ENCODE results near the gene TCF12. TPM values are rescaled to one million over a fixed set of nuclear protein-coding genes. Genes with fewer than 3 reads are reported as not detected.

The TCF12 gene
- total RNA-seq, 1 donor from 2014 or later, result 144 TPM

DNA sequence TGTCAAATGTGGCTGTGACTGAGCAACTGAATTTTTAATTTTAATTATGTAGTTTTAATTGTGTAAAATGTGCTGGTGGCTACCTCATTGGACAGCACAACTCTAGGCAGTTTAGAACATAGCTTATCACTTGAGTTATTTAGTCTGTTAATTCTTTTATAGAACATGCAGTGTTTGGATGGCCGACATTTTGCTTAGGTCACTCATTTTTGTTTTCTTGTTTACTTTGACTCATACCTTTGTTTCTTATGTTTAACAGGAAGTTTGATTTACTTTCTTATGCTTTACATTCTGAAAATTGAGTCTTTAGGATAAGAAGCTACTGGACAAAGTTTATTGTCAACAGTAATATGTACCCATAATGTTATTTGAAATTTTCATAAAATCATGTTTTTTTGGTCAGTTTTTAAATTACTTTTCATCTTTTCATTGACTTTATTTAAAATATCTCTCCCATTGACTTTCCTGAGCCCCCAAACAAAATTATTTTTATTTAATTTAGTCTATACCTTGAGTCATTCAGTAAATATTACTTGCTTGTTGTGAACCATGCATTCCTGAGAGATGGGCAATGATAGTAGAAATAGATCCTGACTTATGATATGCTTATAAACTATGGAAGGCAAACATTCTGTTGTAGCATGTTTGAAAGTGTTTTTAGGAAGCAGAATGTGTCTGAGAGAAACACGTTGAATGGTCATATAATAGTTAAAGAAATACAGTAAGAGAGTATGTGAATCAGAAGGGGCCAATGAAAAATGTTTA lies 60.6 kb downstream of the TCF12 start:
- Histone ChIP-seq H3K4me1 (peaks cover 2 to 4% of the 10 kb centered on the region in 2 donors), H3K36me3 (no peaks in the 10 kb centered on the region), H3K27me3 (no peaks in the 10 kb centered on the region), H3K4me3 (no peak overlapping the region), H3K27ac (no peak overlapping the region), H3K9me3 (no peaks in the 10 kb centered on the region)
- intact Hi-C loops (cut with DNase I), result no loop called here
- no peak for TF ChIP-seq CTCF (IDR thresholded peaks at IDR 0.05)
- no peak for DNase-seq (ENCODE audit: low spot score in 2 of 2)

- Histone ChIP-seq H3K27ac (no peak overlapping the region), H3K27me3 (no peaks in the 10 kb centered on the region), H3K4me3 (no peak overlapping the region), H3K4me1 (peaks cover 2 to 9% of the 10 kb centered on the region in 2 donors), H3K36me3 (no peaks in the 10 kb centered on the region), H3K9me3 (no peaks in the 10 kb centered on the region)
- intact Hi-C loops (cut with DNase I), result no loop called here
- no peak for TF ChIP-seq CTCF (IDR thresholded peaks at IDR 0.05)
- DNase-seq (ENCODE audit: low spot score in 2 of 2), result no peak
These were observed 62.0 kb downstream of the TCF12 start for GRCh38 chr15:56980473-56980872.

DNA sequence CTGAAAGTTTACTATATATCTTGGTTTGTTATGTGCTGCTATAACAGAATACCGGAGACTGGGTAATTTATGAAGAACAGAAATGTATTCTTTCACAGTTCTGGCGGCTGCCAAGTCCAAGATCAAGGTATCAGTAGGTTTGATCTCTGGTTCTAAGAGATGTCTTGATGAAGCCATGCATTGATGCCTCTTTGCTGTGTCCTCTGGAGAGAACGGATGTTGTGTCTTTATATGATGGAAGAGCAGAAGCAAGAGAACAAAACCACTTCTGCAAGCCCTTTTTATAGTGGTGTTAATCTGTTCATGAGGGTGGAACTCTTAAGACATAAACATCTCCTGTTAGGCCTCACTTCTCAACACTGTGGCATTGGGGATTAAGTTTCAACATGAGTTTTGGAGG lies 62.7 kb downstream of the TCF12 start:
- Histone ChIP-seq H3K4me3 (no peak overlapping the region), H3K4me1 (peaks cover 2 to 9% of the 10 kb centered on the region in 2 donors), H3K9me3 (no peaks in the 10 kb centered on the region), H3K36me3 (no peaks in the 10 kb centered on the region), H3K27ac (no peak overlapping the region), H3K27me3 (no peaks in the 10 kb centered on the region)
- intact Hi-C loops (cut with DNase I), result no loop called here
- no peak for TF ChIP-seq CTCF (IDR thresholded peaks at IDR 0.05)
- no peak for DNase-seq (ENCODE audit: low spot score in 2 of 2)

GRCh38 chr15:56982987-56983386 lies 64.5 kb downstream of the TCF12 start:
- no peak for TF ChIP-seq CTCF (IDR thresholded peaks at IDR 0.05)
- Histone ChIP-seq H3K27ac (no peak overlapping the region), H3K36me3 (no peaks in the 10 kb centered on the region), H3K4me3 (no peak overlapping the region), H3K27me3 (no peaks in the 10 kb centered on the region), H3K4me1 (peaks cover 0 to 9% of the 10 kb centered on the region in 2 donors), H3K9me3 (no peaks in the 10 kb centered on the region)
- intact Hi-C loops (cut with DNase I), result no loop called here
- no peak for DNase-seq (ENCODE audit: low spot score in 2 of 2)

DNA sequence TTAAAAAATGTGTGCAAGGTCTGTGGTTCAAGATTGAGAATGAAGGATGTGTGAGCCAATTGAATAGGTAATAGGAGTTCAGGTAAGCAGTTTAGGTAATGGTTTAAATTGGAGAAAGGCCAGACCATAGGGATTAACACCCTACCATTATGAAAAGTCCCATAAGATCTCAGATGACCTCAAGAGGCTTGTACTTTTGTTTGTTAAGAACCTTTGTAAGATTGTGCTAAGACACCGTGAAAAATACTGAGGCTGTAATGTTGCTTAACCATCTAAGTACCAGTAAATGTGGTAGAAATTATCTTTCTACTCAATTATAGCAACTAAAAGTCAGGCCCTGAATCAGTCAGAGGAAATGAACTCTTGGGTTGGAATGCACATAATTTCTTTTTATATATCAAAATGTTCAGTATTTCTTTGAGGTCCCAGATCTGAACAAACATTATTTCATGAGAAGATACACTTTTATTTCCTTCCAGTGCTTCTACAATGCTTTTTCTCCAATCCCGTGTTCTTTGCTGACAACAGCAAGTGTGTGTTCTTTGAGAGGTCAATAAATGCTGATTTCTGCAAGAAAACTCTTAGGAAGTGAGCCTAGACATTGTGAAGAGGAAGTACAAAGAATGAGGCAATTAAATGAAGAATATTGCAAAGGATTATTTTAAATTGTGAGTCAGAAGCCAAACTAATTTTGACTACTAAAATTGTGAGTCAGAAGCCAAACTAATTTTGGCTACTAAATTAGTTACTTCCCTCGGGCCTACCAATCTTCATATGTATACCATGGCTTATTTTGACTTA lies 66.4 kb downstream of the TCF12 start:
- Histone ChIP-seq H3K27ac (no peak overlapping the region), H3K36me3 (no peaks in the 10 kb centered on the region), H3K9me3 (no peaks in the 10 kb centered on the region), H3K4me1 (peaks cover 0 to 11% of the 10 kb centered on the region in 2 donors), H3K4me3 (no peak overlapping the region), H3K27me3 (no peaks in the 10 kb centered on the region)
- no peak for TF ChIP-seq CTCF (IDR thresholded peaks at IDR 0.05)
- intact Hi-C loops (cut with DNase I), result no loop called here
- no peak for DNase-seq (ENCODE audit: low spot score in 2 of 2)
